IPS-11a (cell line): Measurements from ENCODE around the gene DRC7.

Experiments
- H3K4me3 ChIP-seq: one replicate; pipeline ENCODE4 v1.5.1; 2013; ENCODE audit warnings: low read depth, low read length, control low read depth

DRC7 gene

DNA sequence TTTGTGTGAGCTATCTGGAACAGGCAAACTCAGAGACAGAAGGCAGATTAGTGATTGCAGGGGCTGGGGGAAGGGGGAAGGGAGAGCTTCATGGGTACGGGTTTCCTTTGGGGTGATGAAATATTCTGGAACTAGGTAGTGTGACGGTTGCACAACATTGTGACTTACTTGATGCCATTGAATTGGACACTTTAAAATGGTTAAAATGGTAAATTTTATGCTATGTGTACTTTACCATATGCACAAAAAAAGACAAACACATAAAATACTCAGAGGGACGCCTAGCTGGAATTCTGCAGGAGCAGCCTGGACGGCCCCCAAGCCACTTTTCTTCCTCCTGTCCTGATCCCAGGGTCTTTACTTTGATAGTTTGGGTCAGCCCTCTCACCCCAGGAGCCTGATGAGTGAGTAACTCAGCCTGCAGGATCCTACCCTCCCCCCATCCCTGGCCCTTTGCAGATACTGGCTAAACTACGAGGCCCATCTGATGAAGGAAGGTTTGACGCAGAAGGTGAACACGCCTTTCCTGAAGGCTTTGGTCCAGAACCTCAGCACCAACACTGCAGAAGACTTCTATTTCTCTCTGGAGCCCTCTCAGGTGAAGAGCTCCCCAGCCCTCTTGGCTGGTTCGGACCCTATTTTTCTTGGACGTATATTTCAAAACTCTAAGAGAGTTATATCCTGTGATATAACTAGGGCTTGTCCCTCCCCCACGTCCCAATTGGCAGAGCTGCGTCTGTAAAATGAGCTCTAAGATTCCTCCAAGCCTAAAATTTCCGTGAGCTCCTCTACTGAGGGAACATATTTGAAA, 18.7 kb upstream of the DRC7 start:
- H3K4me3 ChIP-seq: no peak overlapping the region

- H3K4me3 ChIP-seq: no peak overlapping the region
Measured at GRCh38 chr16:57676553-57677085, 18.0 kb upstream of the DRC7 start.

GRCh38 chr16:57677622-57678369, 16.8 kb upstream of the DRC7 start:
- H3K4me3 ChIP-seq: no peak overlapping the region

- no peak overlapping the region for H3K4me3 ChIP-seq
Measured at GRCh38 chr16:57679016-57679415, 15.6 kb upstream of the DRC7 start.

- no peak overlapping the region for H3K4me3 ChIP-seq
Measured at GRCh38 chr16:57679767-57680482, 14.7 kb upstream of the DRC7 start.

GRCh38 chr16:57680842-57681375, 13.7 kb upstream of the DRC7 start:
- H3K4me3 ChIP-seq: no peak overlapping the region

DNA sequence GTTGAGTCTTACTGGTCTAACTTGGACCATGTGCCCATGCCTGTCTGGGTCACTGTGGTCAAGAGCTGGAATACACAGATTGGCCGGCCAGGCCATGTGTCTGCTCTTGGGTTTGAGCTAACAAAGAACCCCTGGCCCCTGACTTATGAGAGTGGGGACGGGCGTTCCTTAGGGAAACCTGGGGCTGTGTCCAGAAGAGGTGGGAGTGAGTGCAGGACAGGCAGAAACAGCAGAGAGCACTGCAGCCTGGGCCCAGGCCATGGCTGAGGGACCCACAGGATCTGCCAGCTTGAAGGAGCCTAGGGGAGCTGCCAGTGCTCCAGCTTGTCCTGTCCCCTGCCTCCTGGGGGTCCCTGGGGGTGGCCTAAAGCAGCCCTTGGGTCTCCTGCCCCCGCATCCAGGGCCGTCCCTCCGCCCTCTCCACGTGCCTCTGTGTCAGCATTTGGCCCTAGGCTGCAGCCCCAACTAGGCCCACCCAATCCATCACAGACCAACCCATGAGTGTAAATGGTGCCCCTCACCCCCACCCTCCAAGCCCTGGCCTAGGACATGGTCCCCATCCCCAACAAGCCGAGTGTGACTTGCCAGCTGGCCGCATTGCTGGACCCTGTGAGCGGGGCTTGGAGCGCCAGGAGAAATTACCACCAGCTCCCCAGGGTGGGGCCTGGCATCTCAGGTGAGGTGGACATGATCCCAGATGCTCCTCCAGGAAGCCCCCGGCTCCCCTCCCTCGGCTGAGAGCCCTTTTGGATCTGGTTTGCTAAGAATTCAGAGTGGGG, 12.5 kb upstream of the DRC7 start:
- no peak overlapping the region for H3K4me3 ChIP-seq

GRCh38 chr16:57682809-57683635, 11.6 kb upstream of the DRC7 start:
- H3K4me3 ChIP-seq: no peak overlapping the region

DNA sequence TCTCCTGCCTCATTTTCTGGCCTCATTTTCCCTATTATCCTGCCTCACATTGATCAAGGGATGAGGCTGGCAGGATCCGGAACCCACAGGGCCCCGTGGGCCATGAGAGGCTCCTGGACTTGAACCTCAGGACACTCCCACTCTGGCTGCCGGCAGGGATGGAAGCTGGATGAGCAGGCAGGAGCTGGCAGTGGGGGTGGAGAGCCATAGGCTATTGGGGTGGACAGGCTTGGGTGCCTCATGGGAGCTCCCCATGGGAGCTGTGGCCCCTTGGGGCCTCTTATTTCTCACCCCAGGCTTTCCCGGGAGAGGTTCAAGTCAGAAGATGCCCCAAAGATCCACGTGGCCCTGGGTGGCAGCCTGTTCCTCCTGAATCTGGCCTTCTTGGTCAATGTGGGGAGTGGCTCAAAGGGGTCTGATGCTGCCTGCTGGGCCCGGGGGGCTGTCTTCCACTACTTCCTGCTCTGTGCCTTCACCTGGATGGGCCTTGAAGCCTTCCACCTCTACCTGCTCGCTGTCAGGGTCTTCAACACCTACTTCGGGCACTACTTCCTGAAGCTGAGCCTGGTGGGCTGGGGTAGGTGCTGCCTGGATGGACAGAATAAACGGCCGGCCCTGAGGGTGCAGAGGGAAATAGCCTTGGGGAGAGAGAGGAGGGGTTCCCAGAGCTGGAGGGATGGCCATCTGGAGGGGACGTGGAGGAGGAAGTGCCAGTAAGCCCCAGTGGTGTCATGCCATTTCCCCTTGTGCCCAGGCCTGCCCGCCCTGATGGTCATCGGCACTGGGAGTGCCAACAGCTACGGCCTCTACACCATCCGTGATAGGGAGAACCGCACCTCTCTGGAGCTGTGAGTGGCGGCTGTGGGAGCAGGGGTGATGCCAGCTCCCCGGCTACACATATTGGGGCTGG, 10.7 kb upstream of the DRC7 start:
- H3K4me3 ChIP-seq: no peak overlapping the region

DNA sequence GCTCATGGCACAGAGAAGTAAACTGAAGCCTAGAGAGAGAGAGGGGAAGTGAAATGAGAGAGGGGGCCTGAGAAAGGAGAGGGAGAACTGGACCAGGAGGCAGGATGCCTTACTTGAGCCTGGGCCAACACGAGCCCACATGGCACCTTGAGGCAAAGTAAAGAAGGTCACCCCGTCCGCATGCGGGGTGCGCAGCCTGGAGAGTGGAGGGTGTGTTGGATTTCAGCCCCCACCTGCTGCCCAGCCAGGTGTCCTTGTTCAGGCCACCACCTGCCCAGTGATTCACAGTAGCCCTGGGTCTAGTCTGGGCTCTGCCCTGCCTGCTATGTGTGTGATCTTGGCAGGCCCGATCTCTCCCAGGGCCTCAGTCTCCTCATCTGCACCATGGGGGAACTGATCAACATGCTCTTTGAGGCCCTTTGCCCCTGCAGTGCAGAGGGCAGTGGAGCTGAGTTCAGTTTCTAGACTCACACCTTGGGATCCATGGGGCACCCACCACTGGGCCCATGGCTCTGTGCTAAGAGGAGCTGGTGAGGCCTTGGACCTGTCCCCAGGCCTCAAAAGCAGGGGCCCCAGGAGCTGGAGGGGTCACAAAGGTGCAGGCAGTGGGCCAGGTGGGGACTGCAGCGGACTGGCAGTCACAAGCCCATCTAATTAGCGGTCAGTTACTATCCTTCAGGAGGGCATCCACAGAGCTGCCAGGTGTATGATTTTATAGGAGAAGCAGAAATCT, 9.8 kb upstream of the DRC7 start:
- H3K4me3 ChIP-seq: no peak overlapping the region

DNA sequence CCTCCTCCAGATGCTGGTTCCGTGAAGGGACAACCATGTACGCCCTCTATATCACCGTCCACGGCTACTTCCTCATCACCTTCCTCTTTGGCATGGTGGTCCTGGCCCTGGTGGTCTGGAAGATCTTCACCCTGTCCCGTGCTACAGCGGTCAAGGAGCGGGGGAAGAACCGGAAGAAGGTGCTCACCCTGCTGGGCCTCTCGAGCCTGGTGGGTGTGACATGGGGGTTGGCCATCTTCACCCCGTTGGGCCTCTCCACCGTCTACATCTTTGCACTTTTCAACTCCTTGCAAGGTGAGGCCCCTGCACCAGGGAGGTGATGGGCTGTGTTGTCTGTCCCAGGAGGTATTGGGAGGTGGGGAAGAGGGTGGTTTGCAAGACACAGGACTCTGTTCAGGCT, 9.0 kb upstream of the DRC7 start:
- no peak overlapping the region for H3K4me3 ChIP-seq

GRCh38 chr16:57686577-57686976, 8.0 kb upstream of the DRC7 start:
- no peak overlapping the region for H3K4me3 ChIP-seq

GRCh38 chr16:57687363-57687929, 7.2 kb upstream of the DRC7 start:
- no peak overlapping the region for H3K4me3 ChIP-seq

DNA sequence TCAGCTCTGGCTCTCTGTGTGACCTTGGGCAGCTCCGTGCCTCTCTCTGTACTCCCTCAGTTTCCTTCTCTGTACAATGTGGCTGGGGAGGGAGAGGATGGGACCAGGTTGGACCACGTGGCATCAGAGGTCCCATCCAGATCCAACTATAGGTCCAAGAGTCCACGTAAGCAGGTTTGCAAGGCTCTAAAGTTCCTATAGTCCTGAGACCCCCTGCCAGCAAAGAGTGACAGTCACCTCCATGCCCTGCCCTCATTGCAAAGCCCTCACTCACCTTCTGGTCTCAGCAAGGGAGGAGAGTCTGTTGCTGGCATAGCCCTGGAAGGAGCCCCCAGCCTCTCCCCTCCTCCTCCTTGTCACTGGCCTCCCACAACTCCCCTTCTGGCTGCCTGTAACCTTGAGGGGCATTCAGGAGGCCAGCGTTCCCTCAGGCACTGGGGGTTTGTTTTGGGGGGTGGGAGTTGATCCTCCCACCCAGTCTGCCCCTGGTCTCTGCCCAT, 6.1 kb upstream of the DRC7 start:
- H3K4me3 ChIP-seq: no peak overlapping the region

GRCh38 chr16:57688987-57689761, 5.4 kb upstream of the DRC7 start:
- H3K4me3 ChIP-seq: no peak overlapping the region

GRCh38 chr16:57689762-57690558, 4.6 kb upstream of the DRC7 start:
- H3K4me3 ChIP-seq: no peak overlapping the region
